Smooth muscle cell of the brain vasculature (primary cell): ENCODE data around the gene GNLY.

Experiments
- DNase-seq: peaks from one replicate; pipeline ENCODE4 v3.0.0-alpha.2; 2012; ENCODE audit warnings: low read depth, low spot score

GNLY gene

DNA sequence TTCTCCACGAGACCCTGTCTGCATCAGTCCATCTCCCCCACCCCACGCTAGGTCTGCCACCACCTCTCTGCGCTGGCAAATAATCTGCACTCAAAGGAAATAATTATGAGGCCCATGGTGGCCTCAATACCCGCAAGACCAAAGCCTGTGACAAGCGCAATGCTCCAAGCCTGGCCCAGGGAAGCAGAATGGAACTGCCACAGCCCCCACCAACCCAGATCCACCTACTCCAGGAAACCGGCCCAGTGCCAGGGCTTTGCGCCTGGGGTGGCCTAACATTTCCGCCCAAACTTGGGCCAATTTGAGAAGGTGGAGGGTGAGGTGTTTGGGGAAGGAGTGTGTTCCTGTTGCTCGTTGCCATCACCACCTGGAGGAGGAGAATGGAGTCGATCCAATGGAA, 33.6 kb downstream of the GNLY start:
- DNase-seq = no peak

- DNase-seq = no peak
These were observed 34.2 kb downstream of the GNLY start for GRCh38 chr2:85728342-85728741.

- DNase-seq = no peak
These were observed 35.0 kb downstream of the GNLY start for GRCh38 chr2:85728883-85729824.

DNA sequence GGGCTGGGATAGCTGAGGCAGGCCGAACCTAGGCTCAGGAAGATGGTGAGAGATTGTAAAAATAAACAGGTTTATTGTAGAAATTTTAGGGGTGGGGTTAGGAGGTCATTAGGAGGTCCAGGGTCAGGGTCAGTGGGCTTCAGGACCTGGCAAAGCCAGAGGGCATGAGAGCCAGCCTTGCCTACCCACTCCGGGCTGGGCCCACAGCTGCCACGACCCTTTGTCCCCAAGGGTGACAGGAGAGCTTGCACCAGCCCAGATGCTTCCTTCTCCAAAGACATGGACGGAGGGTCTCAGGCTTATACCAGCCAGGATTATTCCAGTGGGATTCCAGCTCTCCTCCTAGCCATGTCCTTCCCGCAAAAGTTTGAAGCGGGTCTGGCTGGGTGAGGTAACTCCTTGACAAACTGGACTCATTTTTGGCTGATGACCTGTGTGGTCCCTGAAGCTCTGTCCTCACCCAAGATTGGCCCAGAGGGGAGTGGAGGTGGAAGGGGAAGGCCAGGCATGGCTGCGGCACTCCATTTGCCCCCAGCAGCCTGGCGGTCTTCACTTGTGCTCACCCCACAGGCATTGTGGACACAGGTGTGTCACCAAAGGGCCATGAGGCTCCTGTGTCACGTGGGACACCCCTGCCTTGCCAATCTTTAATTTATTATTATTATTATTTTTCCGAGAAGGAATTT, 35.8 kb downstream of the GNLY start:
- no peak for DNase-seq

DNA sequence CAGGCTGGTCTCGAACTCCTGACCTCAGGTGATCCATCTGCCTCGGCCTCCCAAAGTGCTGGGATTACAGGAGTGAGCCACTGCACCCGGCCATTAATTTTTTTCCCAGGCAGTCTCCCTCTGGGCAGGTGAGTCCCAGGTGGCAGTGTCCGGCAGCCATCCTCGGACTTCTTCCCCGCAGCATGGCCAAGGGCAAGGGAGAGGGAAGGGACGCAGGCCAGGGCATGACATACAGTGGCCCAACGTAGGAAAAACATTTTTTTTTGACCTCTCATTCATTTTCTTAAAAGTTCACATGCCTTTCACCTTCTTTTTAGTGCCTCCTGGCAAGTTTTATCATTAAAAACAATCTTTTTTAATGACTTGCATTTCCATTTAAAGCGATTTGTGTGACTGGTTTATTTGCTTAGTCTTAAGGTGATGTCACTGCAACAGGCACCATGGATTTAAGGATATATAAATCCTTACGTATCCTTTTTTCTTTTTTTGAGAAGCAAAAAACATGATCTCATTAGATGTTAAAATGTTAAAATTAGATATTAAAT, 36.6 kb downstream of the GNLY start:
- no peak for DNase-seq

GRCh38 chr2:85731606-85732005, 37.4 kb downstream of the GNLY start:
- DNase-seq = no peak

GRCh38 chr2:85732467-85733120, 38.4 kb downstream of the GNLY start:
- DNase-seq = no peak

DNA sequence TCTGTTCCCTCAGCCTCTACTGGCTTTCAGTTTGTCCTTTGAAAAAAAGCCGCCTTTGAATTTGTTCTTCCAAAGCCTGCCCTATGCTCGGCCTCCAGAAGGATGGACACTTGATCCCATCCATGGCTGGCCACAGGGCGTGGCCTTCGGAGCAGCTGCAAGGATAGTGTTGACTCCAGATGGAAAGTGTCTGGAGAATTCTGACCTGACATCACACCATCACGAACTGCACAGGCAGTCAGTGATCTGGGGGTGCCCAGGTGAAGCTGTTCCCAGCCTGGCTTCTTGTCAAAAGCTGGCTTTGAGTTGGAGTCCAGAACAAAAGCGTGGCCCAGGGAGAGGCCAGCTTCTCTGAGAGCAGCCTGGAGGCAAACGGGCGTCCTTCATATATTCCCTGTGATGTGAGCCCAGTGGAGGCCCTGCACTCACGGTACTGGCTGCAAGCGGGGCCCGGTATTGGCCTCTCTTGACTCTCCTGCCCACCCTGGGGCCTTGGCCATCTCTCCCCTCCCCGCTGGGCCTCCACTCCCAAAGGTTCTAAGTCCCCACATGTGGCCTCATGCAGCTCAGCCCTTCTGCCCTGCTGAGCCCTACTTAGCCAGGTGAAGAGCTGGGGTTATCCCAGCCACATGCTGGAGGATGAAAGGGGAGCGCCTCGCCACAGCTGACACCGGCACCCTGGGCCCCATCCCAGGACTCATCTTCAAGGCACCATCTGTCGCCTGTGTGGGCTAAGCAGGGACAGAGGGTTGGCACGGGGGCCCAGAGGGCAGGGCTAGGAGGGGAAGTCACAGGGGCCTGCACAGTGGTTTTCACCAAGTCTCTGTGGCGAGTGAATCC, 39.2 kb downstream of the GNLY start:
- DNase-seq = no peak

GRCh38 chr2:85734015-85734414, 39.9 kb downstream of the GNLY start:
- DNase-seq = no peak

DNA sequence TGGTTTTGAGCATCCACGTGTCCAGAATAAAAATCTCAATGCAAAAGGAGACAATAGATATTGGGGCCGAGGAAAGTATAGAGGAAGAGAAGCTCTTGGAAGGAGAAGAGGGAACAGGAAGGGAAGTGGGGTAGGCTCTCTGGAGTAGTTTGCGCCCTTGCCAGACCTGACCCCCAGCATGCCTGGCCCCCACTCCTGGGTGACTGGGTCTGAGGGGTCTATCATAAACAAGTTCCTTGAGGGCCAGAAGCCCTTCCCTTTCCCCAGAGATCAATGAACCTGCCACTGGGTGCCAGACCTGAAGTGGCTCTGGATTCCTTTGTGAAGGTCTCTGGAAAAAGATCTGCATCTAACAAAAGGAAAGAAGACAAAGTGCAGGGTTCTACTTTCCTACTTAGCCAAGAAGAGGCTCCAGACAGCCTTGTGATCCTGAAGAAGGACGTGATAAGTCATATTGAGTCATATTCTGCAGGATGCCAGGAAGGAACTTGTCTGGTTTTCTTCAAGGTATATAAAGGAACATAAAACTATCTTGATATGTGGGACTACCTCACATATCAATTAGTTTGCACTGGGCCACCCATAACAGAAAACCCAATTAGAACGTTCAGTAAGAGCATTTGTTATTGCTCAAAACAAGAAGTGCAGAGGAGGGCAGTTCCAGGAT, 40.9 kb downstream of the GNLY start:
- no peak for DNase-seq

DNA sequence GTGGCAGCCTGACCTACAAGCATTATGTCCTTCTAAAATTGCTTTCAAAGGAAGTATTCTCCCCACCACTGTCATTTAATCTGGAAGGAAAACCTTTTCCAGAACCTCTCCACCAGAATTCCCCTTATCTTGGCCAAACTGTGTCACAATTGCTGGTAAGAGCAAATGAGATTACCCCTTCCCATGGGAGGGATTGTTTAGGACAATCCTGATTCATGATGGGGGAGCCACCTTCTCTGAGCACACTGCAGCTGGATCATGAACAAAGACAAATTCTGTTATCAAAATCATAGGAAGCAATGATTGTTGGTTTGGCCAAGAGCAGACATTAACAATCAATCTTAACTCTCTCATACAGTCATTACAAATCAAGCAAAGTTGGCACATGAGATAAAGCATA, 41.5 kb downstream of the GNLY start:
- no peak for DNase-seq

DNA sequence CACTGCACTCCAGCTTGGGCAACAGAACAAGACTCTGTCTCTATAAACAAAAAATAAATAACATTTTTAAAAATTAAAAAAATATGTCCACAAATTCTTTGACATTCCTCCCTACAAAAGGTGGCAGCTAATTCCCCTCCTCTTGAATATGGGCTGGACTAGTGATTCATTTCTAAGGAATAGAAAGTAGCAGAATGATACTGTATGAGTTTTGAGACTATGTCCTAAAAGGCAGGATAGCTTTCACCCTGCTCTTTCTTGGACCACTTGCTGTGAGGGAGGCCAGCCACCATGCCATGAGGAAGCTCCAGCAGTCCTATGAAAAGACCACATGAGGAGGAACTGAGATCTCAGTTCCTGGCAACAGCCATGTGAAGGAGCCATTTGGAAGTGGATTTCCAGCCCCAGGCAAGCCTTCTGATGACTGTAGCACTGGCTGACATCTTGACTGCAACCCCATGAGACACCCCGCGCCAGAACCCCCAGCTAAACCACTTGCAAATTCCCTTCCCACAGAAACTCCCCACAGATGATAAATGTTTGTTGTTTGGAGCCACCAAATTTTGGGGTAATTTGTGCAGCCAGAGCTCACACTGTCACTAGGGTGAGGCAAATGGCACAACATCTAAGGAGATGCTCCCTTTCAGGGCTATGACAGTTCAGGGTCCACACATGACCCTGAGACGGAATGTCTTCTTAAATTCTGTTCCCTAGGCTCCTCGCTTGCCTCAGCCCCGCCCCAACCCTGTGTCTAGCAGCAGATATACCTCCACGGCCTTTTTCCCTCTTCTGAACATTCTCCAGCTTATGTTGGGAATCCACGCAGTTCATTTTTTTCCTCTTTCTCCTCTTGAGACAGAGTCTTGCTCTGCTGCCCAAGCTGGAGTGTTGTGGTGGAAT, 42.5 kb downstream of the GNLY start:
- no peak for DNase-seq

- no peak for DNase-seq
These were observed 43.3 kb downstream of the GNLY start for GRCh38 chr2:85737481-85737880.

DNA sequence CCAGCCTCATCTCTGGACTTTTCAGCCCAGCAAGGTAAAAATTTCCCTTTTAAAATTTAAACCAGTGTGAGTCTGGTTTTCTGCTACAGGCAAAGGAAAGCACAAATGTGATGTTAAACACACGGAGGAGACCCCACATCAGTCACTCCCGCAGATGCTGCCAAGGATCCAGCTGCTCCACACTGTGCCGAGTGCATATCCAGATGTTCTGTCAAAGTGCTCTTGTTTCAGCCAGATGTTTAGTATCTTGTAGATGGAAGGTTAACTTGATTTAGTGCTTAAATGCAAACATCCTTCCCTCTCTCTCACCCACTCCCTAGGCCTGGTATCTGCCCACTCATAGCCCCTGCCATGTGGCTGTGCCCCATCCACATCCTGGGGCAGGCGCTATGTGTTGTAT, 43.8 kb downstream of the GNLY start:
- no peak for DNase-seq

GRCh38 chr2:85740193-85740592, 46.0 kb downstream of the GNLY start:
- no peak for DNase-seq

- DNase-seq = no peak
These were observed 47.2 kb downstream of the GNLY start for GRCh38 chr2:85741211-85741832.

DNA sequence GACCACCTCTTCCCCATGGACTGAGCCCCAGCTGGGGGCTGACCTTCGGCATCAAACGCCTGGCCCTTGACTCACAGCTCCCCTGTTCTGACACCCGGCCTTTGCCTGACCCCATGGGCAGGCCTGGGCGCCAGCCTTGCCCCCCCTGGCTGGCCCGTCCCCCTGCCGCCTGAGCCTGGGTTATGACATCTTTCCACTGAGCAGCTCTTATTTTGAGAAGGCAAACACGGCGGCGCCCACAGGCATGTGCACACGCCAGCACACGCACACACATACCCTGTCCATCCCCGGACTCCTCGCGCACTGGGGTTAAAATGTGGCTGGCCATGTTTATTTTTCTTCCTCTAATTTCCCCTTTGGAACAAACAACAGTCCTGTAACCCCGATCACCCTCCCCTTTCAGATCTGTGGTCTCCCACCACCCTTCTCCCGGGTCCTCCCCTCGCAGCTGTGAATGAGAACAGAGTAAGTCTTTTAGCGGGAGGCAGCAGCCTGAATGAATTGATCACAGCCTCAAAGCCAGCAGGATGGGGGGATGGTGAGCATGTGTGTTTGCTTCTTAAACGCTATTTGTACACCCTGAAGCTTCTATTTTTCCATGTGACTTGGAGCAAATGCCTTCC, 47.8 kb downstream of the GNLY start:
- DNase-seq = peak; percentile 86

DNA sequence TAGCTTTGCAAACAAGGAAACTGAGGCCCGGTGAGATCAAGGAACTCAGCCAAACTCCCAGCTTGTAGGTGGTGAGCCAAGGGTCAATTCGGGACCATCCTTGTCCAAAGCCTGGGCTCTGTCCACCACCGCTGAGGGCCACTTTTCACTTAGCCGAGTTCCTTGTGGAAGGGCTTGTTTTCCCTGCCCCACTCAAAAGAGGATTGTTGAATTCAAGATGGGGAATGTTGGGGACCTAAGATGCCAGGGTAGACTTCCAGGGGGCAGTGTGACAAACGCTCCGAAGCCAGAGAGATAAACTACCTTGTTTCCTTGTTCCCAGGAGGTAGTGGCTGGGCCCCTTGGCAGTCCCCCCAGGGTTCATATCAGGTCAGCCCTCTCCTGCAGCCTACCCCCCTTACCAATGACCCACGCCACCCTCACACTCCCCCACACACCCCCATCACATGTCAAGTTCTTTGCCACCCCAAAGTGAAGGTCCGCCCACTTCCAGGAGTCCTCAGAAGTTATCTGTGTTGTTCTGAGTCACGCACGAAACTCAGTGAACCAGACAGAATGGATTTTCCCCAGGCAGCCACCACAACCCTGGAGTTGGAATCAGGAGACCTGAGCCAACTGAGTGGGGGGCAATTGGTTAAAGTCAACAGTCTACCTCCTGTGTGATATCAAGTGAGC, 49.3 kb downstream of the GNLY start:
- no peak for DNase-seq
